ENCODE data around the gene PCLO.

Gene PCLO

DNA sequence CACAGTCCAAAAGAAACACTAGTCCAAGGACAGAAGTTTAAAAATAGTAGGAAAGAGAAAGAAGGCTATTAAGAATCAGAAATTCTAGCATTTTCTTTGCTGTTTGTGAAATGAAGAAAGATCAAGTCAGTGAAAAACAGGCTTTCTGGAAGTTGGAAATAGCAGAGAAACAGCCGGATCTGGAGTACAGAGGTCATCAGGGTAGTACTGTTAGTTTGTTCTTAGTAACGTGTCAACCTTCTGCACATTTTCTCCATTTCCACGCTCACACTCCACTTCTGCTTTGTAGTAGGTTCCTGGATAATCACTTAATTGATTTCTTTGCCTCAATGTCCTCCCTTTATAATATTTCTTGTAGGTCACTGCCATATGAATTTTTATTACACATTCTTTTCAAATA, 322.6 kb downstream of the PCLO start:
- no peak for DNase-seq (ENCODE audit: low read depth, low spot score)

GRCh38 chr7:82839555-82839954, 323.1 kb downstream of the PCLO start:
- no peak for DNase-seq (ENCODE audit: low read depth, low spot score)

DNA sequence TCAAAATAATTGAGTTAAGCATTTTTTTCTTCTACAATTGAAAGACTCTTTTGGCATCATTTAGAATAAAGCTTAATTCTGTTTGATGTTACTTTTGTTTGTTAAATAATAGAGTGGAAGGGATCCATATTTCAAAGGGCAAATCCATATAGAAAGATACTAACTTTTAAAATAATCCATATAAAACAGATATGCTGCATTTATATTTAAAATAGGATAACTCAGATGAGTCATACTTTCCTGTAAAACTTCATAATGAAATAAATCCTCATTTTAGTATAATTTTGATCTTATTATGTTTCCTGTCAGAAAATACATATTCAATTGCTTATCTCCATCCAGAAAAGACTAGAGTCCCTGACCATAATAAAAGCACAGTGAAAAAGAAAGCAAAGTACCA, 323.6 kb downstream of the PCLO start:
- no peak for DNase-seq (ENCODE audit: low read depth, low spot score)

- no peak for DNase-seq (ENCODE audit: low read depth, low spot score)
Observed at GRCh38 chr7:82838314-82838713, 324.4 kb downstream of the PCLO start.

- DNase-seq (ENCODE audit: low read depth, low spot score): no peak
Observed at GRCh38 chr7:82823073-82823472, 339.6 kb downstream of the PCLO start.

- no peak for DNase-seq (ENCODE audit: low read depth, low spot score)
Observed at GRCh38 chr7:82821037-82821436, 341.6 kb downstream of the PCLO start.

DNA sequence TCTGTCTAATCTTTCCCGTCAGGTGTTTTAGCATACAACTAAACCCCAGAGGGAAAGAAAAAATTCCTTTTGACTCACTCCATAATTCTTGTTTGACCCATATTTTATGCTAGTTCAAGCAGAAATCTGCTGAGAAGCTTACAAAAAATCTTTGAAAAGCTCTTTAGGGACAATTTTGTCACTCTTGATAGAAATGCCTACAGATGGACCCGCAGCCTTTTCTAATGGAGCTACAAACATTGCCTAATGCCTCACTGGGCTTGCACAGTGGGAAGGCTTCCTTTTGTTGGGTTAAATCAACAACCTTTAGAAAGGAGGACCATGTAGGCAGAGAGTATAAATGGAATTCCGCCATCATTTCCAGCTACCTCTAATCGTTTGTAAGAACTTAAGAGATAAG, 344.5 kb downstream of the PCLO start:
- DNase-seq (ENCODE audit: low read depth, low spot score): no peak

- no peak for DNase-seq (ENCODE audit: low read depth, low spot score)
Observed at GRCh38 chr7:82816272-82816671, 346.4 kb downstream of the PCLO start.

- peak; percentile 21 for DNase-seq (ENCODE audit: low read depth, low spot score)
Observed at GRCh38 chr7:82810558-82811259, 352.0 kb downstream of the PCLO start.

DNA sequence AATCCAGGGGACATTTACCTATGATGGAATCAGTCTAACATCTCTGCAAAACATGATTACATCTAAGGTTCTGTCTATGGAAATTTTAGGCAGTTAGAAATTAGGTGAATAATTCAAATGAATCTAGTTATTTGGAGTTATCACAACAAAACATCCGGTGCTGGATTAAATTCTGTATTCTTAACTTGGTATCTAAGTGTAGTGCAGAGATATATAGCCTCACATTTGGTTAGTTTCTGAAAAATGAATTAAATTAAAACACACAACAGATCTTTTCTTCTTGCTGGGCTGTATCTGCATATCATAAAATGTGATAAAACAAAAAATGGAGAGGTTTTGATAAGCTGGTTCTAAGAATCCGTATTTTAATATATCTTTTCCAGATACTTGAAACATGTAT, 354.1 kb downstream of the PCLO start:
- no peak for DNase-seq (ENCODE audit: low read depth, low spot score)

- peak; percentile 31 for DNase-seq (ENCODE audit: low read depth, low spot score)
Observed at GRCh38 chr7:82805527-82805960, 357.1 kb downstream of the PCLO start.

DNA sequence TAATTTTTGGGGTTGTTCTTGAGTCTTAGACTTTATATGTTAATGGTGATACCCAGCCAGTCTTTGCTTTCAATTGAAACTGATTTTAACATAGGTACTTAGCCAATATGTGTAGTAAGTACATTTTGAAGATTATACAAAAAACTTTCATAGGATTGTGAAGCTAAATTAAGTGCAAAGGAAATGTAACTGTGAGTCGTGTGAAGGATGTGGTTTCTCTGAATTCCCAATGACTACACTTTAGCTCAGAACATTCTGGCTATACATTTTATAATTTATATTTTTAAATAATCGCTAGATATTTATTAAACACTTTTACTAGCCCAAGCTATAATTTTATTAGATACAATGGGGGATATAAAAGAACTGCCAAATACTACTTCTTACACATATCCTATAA, 359.3 kb downstream of the PCLO start:
- DNase-seq (ENCODE audit: low read depth, low spot score): no peak

- no peak for DNase-seq (ENCODE audit: low read depth, low spot score)
Observed at GRCh38 chr7:82789883-82790609, 372.6 kb downstream of the PCLO start.

DNA sequence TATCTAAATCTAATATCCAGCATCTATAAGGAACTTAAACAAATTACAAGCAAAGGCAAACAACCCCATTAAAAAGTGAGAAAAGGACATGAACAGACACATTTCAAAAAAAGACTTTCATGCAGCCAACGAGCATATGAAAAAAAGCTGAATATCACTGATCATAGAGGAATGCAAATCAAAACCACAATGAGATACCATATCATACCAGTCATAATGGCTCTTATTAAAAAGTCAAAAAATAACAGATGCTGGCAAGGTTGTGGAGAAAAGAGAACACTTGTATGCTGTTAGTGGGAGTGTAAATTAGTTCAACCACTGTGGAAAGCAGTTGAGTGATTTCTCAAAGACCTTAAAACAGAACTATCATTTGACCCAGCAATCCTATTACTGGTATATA, 384.7 kb downstream of the PCLO start:
- DNase-seq (ENCODE audit: low read depth, low spot score): no peak

DNA sequence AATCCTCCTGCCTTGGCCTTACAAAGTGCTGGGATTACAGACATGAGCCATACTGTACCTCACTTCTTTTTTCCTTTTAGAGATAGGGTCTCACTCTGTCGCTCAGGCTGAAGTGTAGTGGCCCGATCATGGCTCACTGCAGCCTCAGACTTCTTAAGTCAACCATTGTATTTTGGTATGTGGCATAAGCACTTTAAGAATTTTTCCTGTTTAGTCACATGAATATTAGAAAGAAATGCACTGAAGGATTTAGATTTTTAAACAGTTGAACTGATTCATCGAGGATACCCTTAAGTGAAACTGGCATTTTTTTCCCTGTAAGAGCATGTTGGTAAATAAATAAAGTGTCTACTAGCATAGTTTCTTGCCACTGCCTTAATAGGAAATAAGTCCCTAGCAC, 399.8 kb downstream of the PCLO start:
- no peak for DNase-seq (ENCODE audit: low read depth, low spot score)

- no peak for DNase-seq (ENCODE audit: low read depth, low spot score)
Observed at GRCh38 chr7:82760831-82761230, 401.9 kb downstream of the PCLO start.

DNA sequence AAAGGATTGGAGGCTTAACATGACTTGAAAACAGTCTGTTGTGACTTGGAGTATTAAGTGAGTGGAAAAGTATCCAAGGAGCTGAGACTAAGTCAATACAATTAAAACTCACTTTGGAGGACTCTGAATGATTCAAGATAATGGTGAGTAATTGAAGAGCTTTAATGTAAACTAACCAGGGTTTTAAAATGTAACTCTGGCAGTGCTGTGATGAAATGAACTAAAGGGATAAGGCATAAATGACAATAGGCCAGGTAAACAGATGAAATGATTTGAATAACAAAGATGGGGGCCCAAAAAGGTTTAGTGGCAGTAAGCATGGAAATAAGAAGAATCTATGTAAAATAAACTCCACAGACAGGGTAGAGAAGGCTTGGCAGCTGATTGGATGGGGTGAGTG, 402.6 kb downstream of the PCLO start:
- DNase-seq (ENCODE audit: low read depth, low spot score): no peak

GRCh38 chr7:82755705-82756551, 406.8 kb downstream of the PCLO start:
- no peak for DNase-seq (ENCODE audit: low read depth, low spot score)

GRCh38 chr7:82750007-82750406, 412.7 kb downstream of the PCLO start:
- DNase-seq (ENCODE audit: low read depth, low spot score): no peak

DNA sequence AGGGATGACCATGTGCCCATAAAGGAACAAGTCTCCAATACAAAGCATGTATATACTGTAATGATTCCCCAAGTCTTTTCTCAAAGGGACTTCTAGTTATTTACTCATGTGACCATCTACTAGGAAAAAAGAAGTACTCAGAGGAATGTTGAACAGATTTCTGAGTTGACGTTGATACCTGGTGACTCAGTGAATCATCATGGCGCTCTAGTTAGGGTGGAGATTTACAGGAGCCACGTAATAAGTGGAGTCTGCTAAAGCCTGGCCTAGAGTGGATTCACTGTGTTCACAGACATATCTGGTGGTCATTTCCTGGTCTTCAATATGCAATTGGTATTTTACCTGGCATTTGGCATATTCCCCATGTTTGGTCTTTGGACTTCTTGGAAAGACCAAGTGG, 416.9 kb downstream of the PCLO start:
- DNase-seq (ENCODE audit: low read depth, low spot score): no peak

DNA sequence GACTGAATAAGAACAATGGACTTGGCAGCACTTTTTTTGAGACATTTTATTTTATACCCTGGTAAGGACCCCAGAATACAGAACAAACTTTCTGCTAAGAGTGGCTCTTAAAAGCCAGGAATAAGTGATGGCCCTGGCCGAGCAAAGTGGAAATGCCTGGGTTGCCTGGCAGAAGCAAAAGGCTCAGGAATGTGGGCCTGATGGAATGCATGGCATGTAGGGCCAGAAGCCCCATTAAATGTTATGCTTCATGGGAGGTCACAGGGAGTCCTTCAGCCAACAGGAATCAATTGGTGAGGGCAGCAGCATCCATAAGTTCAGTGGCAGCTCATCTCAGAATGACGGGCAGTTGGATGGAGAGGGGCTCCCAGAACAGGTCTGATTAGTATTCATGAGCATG, 417.6 kb downstream of the PCLO start:
- DNase-seq (ENCODE audit: low read depth, low spot score): no peak

GRCh38 chr7:82742163-82742562, 420.5 kb downstream of the PCLO start:
- no peak for DNase-seq (ENCODE audit: low read depth, low spot score)
